GM18502 (cell line): Measurements from ENCODE around the gene ANKHD1.
"Not testable (repeated sequence)": the region's sequence is repeated elsewhere in the genome, so short reads cannot be mapped to it uniquely, and the experiment has no call there.

Source experiments
- ATAC-seq: cut with Tn5 transposase; IDR thresholded peaks from one replicate; pipeline ENCODE4 v1.9.1; 2021; ENCODE audit warnings: mild to moderate bottlenecking; ENCODE audit not compliant: unreplicated experiment, poor library complexity

Gene ANKHD1

GRCh38 chr5:140575309-140575708 is 173.7 kb downstream of the ANKHD1 start:
- no peak for ATAC-seq

GRCh38 chr5:140576776-140577201 is 175.2 kb downstream of the ANKHD1 start:
- no peak for ATAC-seq

GRCh38 chr5:140579188-140579747 is 177.6 kb downstream of the ANKHD1 start:
- not testable (repeated sequence) for ATAC-seq

GRCh38 chr5:140587495-140587894 is 185.9 kb downstream of the ANKHD1 start:
- ATAC-seq, result no peak

GRCh38 chr5:140588311-140589070 is 186.9 kb downstream of the ANKHD1 start:
- no peak for ATAC-seq
